Activated CD4-positive, alpha-beta T cell treated with anti-CD3 and anti-CD28 coated beads, Interleukin-2, Interleukin-6, amounts not matched to agents 100 ng/mL and 50 ng/mL, durations not matched to agents 16 hours and 8 hours (primary cell): ENCODE results near the gene CR1L.
"Not testable (repeated sequence)": the region's sequence is repeated elsewhere in the genome, so short reads cannot be mapped to it uniquely, and the experiment has no call there.

ENCODE experiments used
- DNase-seq: peaks from one replicate; pipeline ENCODE4 v3.0.0-alpha.2; 2020

CR1L gene

DNA sequence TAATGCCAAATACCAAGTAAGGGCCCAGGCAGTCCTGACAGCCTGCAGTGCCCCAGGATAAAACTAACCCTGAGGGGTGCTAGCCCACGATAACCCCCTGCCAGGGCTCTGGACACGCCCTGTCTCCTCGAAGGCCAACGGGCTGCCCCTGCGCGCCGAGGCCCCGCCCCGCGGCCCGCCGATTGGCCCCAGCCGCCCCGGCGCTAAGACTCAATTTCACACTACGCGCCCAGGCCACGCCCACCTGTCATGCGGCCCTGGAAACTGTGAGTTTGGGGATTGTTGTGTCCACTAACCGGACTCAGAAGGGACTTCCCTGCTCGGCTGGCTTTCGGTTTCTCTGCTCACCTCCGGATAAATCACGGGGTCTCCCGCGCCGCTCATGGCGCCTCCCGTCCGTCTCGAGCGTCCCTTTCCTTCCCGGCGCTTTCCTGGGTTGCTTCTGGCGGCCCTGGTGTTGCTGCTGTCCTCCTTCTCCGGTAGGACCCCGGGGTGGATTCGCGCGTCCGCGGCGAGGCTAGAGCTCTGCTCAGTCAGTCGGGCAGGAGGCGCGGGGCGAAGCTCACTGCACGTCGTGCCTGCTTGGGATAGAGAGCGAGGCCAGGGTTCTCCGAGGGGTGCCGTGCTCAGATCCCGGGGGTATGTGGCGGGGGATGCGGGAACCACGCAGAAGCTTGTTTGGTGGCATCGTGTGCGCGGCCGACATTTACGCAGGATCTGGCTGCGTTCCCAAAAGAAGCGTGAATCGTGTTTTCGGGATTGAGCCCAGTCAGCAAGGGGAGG lies at the start of gene CR1L:
Gene CR1L, plus strand, starts transcription at position 282 of the 783 bp plus-strand sequence. Its CDS starts 101 bp downstream, at position 383.
- peak; percentile 73 for DNase-seq

GRCh38 chr1:207603777-207604176 lies 41.2 kb upstream of the CR1L start:
- no peak for DNase-seq

DNA sequence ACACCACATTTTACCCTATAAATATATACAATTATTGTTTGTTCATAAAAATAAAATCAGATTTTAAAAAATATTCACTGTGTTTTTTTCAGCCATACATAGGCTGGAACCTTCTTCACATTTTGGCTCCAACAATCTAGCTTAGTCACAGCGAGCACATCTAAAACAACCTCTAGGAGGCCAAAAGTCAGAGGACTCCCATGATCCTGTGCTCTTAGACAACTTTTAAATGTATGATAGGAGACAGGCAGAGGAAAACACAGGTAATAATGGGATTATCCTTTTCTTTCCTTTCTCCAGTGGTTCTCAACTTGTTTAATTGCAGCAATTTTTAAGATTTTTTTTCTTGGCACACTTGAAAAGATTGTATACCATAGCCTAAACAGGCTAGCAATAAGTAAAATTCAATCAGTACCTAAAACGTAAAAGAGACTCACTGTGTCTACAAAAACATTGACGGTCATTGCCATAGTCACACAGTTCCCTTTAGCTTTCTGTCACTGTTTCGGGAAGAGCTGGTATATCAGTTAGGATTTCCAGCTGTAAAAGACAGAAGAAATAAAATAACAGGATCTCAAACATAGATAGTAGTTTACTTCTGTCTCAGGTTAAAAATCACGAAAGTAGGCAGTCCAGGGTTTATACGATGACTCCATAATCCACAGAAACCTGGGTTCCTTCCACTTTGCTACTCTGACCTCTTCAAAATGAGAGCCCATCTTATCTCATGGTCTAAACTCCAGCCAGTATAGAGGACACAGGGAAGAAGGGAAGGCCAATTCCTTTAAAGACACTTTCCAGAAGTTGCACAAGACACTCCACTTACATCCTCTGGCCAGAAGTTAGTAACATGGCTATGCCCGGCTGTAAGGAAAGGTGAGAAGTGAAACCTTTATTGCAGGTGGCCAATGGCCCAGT lies 39.2 kb upstream of the CR1L start:
- no peak for DNase-seq

DNA sequence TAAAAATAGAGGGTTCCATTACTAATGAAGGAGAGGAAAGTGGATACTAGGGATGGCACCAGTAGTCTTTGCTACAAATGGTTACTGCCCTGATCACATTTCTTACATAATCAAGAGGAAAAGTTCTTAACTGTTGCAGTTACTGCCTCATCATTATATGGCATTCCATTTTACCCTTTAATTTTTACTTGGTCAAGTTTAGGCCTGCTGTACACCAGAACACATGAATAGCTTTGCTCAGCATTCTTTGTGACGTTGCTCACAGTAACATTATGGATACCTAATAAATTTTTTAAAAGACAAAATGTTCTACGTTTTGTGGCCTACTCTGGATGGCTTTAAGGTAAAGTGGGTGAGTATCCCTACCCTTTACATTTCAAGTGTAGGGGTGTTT lies 38.6 kb upstream of the CR1L start:
- no peak for DNase-seq

DNA sequence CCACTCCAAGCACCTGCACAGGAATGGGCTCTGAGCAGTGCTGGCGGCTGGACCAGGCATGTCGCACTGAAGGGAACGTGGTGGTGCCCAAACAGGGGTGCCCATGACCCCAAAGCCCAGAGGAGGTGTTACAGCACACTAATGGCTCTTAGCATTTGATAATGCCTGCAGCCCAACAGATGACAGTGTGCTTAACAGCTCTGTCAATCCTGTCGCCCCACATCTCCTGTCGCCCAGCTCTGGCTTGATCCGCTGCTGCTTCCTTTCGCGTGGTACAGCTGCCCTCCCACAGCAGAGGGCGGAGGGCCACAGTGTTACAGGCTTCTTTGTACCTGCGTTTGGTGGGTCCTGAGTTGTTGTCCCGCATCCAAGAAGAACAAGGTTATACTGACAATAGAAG lies 32.2 kb upstream of the CR1L start:
- DNase-seq, result no peak

DNA sequence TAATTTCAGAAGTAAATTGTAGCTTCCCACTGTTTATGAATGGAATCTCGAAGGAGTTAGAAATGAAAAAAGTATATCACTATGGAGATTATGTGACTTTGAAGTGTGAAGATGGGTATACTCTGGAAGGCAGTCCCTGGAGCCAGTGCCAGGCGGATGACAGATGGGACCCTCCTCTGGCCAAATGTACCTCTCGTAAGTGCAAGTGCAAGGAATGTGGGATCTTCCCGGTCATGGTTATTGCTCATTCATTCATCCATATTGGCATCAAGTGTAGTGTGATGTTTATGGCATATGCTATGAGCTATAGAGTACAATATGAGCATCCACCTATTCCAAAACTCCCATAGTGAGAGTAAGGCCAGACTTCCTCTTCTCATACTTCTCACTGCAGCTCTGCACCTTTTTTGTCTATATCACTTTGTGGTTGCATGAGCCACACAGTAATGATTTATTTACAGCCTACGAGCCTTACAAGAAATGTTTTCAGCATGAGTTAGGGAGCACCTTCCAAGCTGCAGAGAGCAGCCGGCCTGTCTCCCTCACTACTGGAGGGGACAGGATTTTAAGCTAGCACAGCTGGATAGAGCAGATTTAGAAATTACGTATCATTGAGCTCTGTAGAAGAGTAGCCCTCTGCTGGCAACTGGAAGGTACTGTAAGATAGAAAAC lies 24.9 kb upstream of the CR1L start:
- peak; percentile 46 for DNase-seq

DNA sequence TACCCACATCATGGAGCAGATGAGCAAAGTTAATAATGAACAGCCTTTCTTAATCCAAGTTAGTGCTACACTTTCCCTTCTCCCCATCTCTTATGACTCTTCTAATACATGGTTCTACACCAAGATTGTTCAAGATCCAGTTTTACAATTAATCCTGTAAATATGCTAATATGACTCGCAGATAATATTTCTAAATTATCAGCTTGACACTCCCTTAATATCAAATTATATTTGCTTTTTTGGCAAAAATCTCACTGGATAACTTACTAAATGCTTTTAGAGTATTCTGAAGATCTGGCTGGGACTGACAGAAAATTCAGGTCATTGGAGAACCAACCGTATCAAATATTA lies 24.4 kb upstream of the CR1L start:
- DNase-seq, result no peak

DNA sequence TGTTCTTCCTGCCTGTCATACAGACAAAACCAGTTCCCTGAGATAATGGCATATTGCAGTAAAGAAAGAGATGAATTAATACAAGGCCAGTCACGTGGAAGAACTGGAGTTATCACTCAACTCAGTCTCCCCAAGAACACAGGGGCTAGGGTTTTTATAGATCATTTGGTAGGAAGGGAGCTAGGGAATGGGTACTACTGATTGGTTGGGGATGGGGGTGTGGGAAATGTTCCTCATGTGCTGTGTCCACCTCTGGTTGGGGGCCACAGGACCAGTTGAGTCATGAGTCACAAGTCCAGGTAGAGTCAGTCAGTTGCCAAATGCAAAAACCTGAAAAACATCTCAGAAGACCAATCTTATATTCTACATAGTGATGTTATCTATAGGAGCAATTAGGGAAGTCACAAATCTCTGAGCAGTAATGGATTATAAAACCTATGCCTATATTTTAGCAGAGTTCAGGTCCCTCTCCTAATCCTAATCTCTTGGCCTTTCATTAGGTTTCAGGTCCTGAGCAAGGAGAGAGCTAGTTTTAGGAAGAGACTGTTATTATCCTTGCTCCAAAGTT lies 19.3 kb upstream of the CR1L start:
- DNase-seq, result not testable (repeated sequence)

GRCh38 chr1:207626972-207627337 lies 18.0 kb upstream of the CR1L start:
- no peak for DNase-seq

DNA sequence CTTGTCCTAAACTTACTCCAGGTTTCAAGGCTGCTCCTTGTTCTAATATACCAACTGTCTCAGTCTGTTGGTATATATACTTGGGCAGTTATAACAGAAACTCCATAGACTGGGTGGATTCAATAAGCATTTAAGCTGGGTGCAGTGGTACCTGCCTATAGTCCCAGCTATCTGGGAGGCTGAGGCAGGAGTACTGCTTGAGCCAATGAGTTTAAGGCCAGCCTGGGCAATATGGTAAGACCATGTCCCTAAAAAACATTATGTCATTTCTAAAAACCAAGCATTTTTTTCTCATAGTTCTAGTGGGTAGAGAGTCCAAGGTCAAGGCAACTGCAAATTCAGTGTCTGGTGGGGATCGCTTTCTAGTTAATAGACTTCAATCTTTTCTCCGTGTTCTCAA lies 17.4 kb upstream of the CR1L start:
- DNase-seq, result no peak

- no peak for DNase-seq
These were observed 16.2 kb upstream of the CR1L start for GRCh38 chr1:207628776-207629175.

DNA sequence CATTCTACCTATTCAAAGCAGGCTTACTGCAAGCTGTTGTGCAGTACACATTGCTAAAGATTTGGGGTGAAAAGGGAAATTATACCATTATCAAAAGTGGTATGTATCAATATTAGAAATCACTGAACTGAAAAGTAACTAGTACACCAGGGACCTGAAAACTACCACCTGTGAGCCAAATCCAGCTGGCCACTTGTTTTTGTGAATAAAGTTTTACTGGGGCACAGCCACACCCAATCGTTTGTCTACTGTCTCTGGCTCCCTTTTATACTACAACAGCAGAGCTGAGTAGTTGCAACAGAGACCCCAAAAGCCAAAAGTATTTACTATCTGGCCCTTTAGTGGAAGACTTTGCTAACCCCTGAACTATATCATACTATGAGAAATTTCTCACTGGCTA lies 13.8 kb upstream of the CR1L start:
- DNase-seq, result no peak

- no peak for DNase-seq
These were observed 11.7 kb upstream of the CR1L start for GRCh38 chr1:207633226-207633625.

DNA sequence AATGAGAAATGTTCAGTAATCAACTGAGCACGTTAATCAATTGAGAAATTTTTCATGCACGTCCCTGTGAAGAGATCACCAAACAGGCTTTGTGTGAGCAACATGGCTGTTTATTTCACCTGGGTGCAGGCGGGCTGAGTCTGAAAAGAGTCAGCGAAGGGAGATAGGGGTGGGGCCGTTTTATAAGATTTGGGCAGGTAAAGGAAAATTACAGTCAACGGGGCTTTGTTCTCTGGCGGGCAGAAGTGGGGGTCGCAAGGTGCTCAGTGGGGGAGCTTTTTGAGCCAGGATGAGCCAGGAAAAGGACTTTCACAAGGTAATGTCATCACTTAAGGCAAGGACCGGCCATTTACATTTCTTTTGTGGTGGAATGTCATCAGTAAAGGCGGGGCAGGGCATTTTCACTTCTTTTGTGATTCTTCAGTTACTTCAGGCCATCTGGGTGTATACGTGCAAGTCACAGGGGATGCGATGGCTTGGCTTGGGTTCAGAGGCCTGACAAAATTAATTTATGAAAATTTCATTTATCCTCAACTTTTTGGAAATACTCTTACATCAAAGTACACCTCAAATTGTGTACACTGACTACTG lies 11.1 kb upstream of the CR1L start:
- not testable (repeated sequence) for DNase-seq

GRCh38 chr1:207634293-207634692 lies 10.6 kb upstream of the CR1L start:
- DNase-seq, result not testable (repeated sequence)

DNA sequence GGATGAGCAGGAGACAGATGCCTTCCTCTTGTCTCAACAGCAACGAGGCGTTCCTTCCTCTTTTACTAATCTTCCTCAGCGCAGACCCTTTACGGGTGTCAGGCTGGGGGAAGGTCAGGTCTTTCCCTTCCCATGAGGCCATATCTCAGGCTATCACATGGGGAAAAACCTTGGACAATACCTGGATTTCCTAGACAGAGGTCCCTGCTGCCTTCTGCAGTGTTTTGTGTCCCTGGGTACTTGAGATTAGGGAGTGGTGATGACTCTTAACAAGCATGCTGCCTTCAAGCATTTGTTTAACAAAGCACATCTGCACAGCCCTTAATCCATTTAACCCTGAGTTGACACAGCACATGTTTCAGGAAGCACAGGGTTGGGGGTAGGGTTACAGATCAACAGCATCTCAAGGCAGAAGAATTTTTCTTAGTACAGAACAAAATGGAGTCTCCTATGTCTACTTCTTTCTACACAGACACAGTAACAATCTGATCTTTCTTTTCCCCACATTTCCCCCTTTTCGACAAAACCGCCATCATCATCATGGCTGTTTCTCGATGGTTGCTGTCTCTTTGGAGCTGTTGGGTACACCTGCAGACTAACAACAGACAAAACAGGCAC lies 9.3 kb upstream of the CR1L start:
- DNase-seq, result not testable (repeated sequence)

- DNase-seq, result not testable (repeated sequence)
These were observed 6.3 kb upstream of the CR1L start for GRCh38 chr1:207638487-207639145.

DNA sequence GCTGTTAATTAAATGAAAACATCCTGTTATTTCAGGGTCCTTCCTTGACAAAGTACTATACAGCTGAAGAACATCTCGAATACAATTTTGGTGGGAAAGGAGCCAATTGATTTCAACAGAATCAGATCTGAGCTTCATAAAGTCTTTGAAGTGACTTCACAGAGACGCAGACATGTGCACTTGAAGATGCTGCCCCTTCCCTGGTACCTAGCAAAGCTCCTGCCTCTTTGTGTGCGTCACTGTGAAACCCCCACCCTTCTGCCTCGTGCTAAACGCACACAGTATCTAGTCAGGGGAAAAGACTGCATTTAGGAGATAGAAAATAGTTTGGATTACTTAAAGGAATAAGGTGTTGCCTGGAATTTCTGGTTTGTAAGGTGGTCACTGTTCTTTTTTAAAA lies 5.6 kb upstream of the CR1L start:
- not testable (repeated sequence) for DNase-seq

DNA sequence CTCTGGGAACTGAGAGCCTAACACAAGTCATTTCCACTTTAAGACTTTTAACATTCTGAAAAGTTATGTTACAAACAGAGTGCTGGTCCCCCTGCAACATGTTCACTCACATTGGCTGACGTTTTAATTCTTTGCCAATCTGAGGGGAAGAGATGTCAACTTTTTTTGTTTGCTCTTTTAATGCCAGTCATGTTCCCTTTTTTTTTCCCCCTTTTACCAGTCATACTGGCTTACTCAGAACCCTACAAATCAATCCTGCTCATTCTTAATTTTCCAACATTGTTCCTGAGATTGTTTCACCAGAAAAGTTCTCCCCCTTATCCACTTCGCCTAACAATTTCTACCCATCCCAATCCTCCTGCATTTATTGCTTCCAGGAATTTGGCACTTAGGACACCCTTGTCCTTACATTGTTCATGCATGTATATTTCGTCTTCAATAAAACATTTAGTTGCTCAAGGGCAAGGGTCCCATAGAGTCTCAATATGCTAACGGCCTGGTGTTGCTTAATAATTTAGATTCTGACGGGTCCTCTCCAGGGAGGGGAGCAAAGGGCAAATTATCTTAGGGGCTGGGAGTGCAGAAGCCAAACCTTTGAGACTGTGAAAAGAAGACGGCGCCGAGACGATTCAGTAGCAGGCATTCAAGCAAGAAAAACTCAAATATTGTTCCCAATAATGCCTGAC lies 624 bp upstream of the CR1L start:
- DNase-seq, result no peak

GRCh38 chr1:207645635-207646081 lies 725 bp downstream of the CR1L start:
- DNase-seq, result no peak

- no peak for DNase-seq
These were observed 1.2 kb downstream of the CR1L start for GRCh38 chr1:207646171-207646570.
